Endothelial cell of umbilical vein (primary cell): ENCODE results near the gene RAB37. TPM values are rescaled to one million over a fixed set of nuclear protein-coding genes. Genes with fewer than 3 reads are reported as not detected.

Source experiments
- BruUV-seq: library from RNA; stranded (reverse); fragments of 400-500 nt; replicated peaks from 2 replicates; lab custom pipeline; 2021; lab: Mats Ljungman, UMichigan
- CTCF ChIA-PET: fragments of 300-600, 350-600 bp; sonication (Branson Sonifier 250); formaldehyde crosslinking; loops from one replicate; lab custom pipeline; 2021; ENCODE audit warnings: antibody characterized with exemption, inconsistent platforms; lab: Charles Lee
- POLR2A ChIA-PET: fragments of 300-600, 350-600 bp; sonication (Branson Sonifier 250); formaldehyde crosslinking; loops from one replicate; lab custom pipeline; 2021; ENCODE audit warnings: antibody characterized with exemption, inconsistent platforms; lab: Charles Lee
- DNase-seq: peaks from one replicate; pipeline ENCODE4 v3.0.0-alpha.2; 2011; ENCODE audit warnings: low read depth, low spot score
- FAIRE-seq: peaks from 2 replicates; lab custom pipeline; 2011; peaks lifted over from hg19 to GRCh38; lab: Jason Lieb, UNC
- H2AFZ ChIP-seq: 2 replicates; pipeline ENCODE4 v1.6.0; 2012; ENCODE audit warnings: low read depth, low read length, control low read depth, inconsistent platforms
- H3K27ac ChIP-seq: 2 replicates; pipeline ENCODE4 v1.5.1; 2011; ENCODE audit warnings: low read depth, mild to moderate bottlenecking, control low read depth, low read length, moderate library complexity; ENCODE audit not compliant: insufficient read depth
- H3K27me3 ChIP-seq, 2 experiments: 2 replicates each; pipeline versions ENCODE4 v1.6.0 to v1.6.1; 2011; ENCODE audit warnings: low read length in 2 of 2, mixed read lengths in 1 of 2; ENCODE audit not compliant: control insufficient read depth in 2 of 2, insufficient read depth in 2 of 2
- H3K36me3 ChIP-seq, 2 experiments: 2 replicates in 1 of 2; 3 replicates in 1 of 2; pipeline ENCODE4 v1.5.1; 2011; ENCODE audit warnings: low read length in 2 of 2, mild to moderate bottlenecking in 1 of 2, moderate library complexity in 1 of 2; ENCODE audit not compliant: control insufficient read depth in 2 of 2, insufficient read depth in 2 of 2; ENCODE audit errors: extremely low read depth in 1 of 2
- H3K4me1 ChIP-seq: 3 replicates; pipeline ENCODE4 v1.5.1; 2011; ENCODE audit warnings: mild to moderate bottlenecking, low read length; ENCODE audit not compliant: control insufficient read depth, insufficient read depth; ENCODE audit errors: extremely low read depth
- H3K4me2 ChIP-seq: 2 replicates; pipeline ENCODE4 v1.6.1; 2011; ENCODE audit warnings: low read length, control low read depth, mixed read lengths; ENCODE audit not compliant: insufficient read depth
- H3K4me3 ChIP-seq, 3 experiments: fragments of 200-600 bp in 1 of 3; sonication (generic), shearing (Covaris generic) in 1 of 3; replicated peaks in 1 of 3; 2 replicates each; pipeline ENCODE4 v1.5.1; 2011 to 2016; ENCODE audit warnings: control low read depth in 3 of 3, low read length in 3 of 3, mild to moderate bottlenecking in 2 of 3, inconsistent platforms in 1 of 3, low read depth in 1 of 3, moderate library complexity in 1 of 3; ENCODE audit not compliant: insufficient read depth in 1 of 3
- H3K79me2 ChIP-seq: 2 replicates; pipeline ENCODE4 v1.6.0; 2012; ENCODE audit warnings: low read length, inconsistent platforms; ENCODE audit not compliant: control insufficient read depth, insufficient read depth
- H3K9ac ChIP-seq: replicated peaks from 2 replicates; pipeline ENCODE3; 2011; ENCODE audit warnings: low read length, control low read depth; ENCODE audit not compliant: insufficient read depth; ENCODE audit errors: extremely low read depth
- H3K9me1 ChIP-seq: replicated peaks from 3 replicates; pipeline ENCODE4 v1.6.0; 2011; ENCODE audit warnings: mild to moderate bottlenecking, low read length; ENCODE audit not compliant: control insufficient read depth, insufficient read depth; ENCODE audit errors: extremely low read depth
- H3K9me3 ChIP-seq: replicated peaks from 2 replicates; pipeline ENCODE4 v1.5.1; 2012; ENCODE audit warnings: low read length, inconsistent platforms; ENCODE audit not compliant: control insufficient read depth, insufficient read depth
- H4K20me1 ChIP-seq: replicated peaks from 2 replicates; pipeline ENCODE3; 2011; ENCODE audit warnings: mild to moderate bottlenecking, low read length; ENCODE audit not compliant: control insufficient read depth, insufficient read depth; ENCODE audit errors: extremely low read depth
- CTCF ChIP-seq, 2 donors: IDR thresholded peaks; 1 replicate in 1 of 2; 2 replicates in 1 of 2; pipeline ENCODE4 v1.5.1; 2011; ENCODE audit warnings: low read length in 2 of 2, mild to moderate bottlenecking in 2 of 2, moderate library complexity in 2 of 2, control low read depth in 1 of 2, inconsistent platforms in 1 of 2, low read depth in 1 of 2; ENCODE audit not compliant: insufficient read depth in 1 of 2; ENCODE audit errors: extremely low read depth in 1 of 2
- EZH2 ChIP-seq: IDR thresholded peaks from 2 replicates; pipeline ENCODE4 v1.6.1; 2012; ENCODE audit warnings: borderline replicate concordance, low read depth, mild to moderate bottlenecking, moderate library complexity, low read length, inconsistent platforms; ENCODE audit not compliant: severe bottlenecking
- FOS ChIP-seq: IDR thresholded peaks from 2 replicates; pipeline ENCODE4 v1.6.1; 2011; ENCODE audit warnings: mild to moderate bottlenecking, low read length, moderate library complexity, borderline replicate concordance; ENCODE audit not compliant: insufficient read depth
- GATA2 ChIP-seq: IDR thresholded peaks from 2 replicates; pipeline ENCODE4 v1.7.0; 2011; ENCODE audit warnings: low read depth, mild to moderate bottlenecking, moderate library complexity, mixed read lengths, low read length; ENCODE audit not compliant: insufficient read length, insufficient read depth
- JUN ChIP-seq: IDR thresholded peaks from 2 replicates; pipeline ENCODE4 v1.6.1; 2011; ENCODE audit warnings: borderline replicate concordance, low read depth; ENCODE audit not compliant: insufficient read length, insufficient read depth
- MAX ChIP-seq: IDR thresholded peaks from 2 replicates; pipeline ENCODE4 v1.6.1; 2011; ENCODE audit not compliant: insufficient read depth, insufficient read length
- MYC ChIP-seq: IDR thresholded peaks from one replicate; pipeline ENCODE4 v1.6.1; 2011; ENCODE audit warnings: mild to moderate bottlenecking, low read depth, low read length
- POLR2A ChIP-seq: IDR thresholded peaks from 2 replicates; pipeline ENCODE4 v1.6.1; 2012; ENCODE audit warnings: low read depth, mild to moderate bottlenecking, control low read depth, low read length
- POLR2AphosphoS5 ChIP-seq: IDR thresholded peaks from 2 replicates; pipeline ENCODE4 v1.6.1; 2012; ENCODE audit warnings: low read depth, mild to moderate bottlenecking, control low read depth, low read length, moderate library complexity; ENCODE audit not compliant: insufficient read depth
- dilution Hi-C: fragments of 300-500 bp; cut with MboI; formaldehyde crosslinking; loops from one replicate; pipeline ENCODE4 v1.15.0; 2019; ENCODE audit warnings: low sequenced_read_pairs; ENCODE audit not compliant: extremely low pct_ligation_motif_present
- intact Hi-C: fragments of 100-400 bp; cut with micrococcal nuclease; formaldehyde crosslinking; loops from one replicate; pipeline ENCODE4 v1.10.0; 2022
- polyA plus RNA-seq, 4 experiments: library from polyadenylated mRNA; depleted of rRNA in 3 of 4; stranded (reverse) in 3 of 4; unstranded in 1 of 4; fragments of >200 nt; gene quantifications; 2 replicates each; pipeline versions ENCODE4 v1.2.1 to v1.2.3, GENCODE V29; 2011 to 2012; ENCODE audit warnings: missing spikeins in 1 of 4
- total RNA-seq: library from RNA; stranded (reverse); gene quantifications from 2 replicates; pipeline ENCODE4 v1.2.3, GENCODE V29; 2021

The RAB37 gene
- total and polyA plus RNA-seq, 2 donors (not counting 3 experiments of a cell fraction or from before 2014, with no cell fraction given): 0.11 TPM; not detected in 1

GRCh38 chr17:74748279-74748528, 11.1 kb downstream of the RAB37 start:
- intact Hi-C loops: loop anchor here (1.0 to 10.0 kb wide), 5 partner anchors 22 to 1433 kb away; partner anchors contain the start of genes CDC42EP4 and NAT9
- no peaks in the 10 kb centered on the region for H4K20me1 ChIP-seq
- no peak for FAIRE-seq
- H3K4me2 ChIP-seq: peak overlapping the region; percentile 34
- H3K36me3 ChIP-seq: no peaks in the 10 kb centered on the region
- ChIA-PET POLR2A (no interaction called here), CTCF (interaction anchor here (4.2 kb wide), 1 partner anchor 12 kb away, joined by 25 read pairs; no protein-coding TSS in a partner anchor)
- BruUV-seq: no TSS peak
- H3K9me1 ChIP-seq: no peaks in the 10 kb centered on the region
- peak overlapping the region; percentile 50 for H2AFZ ChIP-seq
- H3K27me3 ChIP-seq: no peaks in the 10 kb centered on the region
- H3K9ac ChIP-seq: peak overlapping the region; percentile 22
- no peaks in the 10 kb centered on the region for H3K9me3 ChIP-seq
- TF ChIP-seq EZH2: no peak
- TF ChIP-seq GATA2: no peak
- no peak for TF ChIP-seq CTCF (IDR thresholded peaks at IDR 0.05; ENCODE audit: extremely low read depth in 1 of 2, insufficient read depth in 1 of 2, low read depth in 1 of 2, low read length in 2 of 2)
- TF ChIP-seq POLR2AphosphoS5: no peak
- TF ChIP-seq MAX: no peak
- TF ChIP-seq FOS: no peak
- TF ChIP-seq JUN: no peak
- TF ChIP-seq POLR2A: no peak
- no peak for TF ChIP-seq MYC
- dilution Hi-C loops: no loop called here
- H3K4me1 ChIP-seq: peaks cover 4% of the 10 kb centered on the region
- no peaks in the 10 kb centered on the region for H3K79me2 ChIP-seq
- H3K4me3 ChIP-seq: peak overlapping the region in 2 of 3 experiments; percentile 31 to 71
- peak; percentile 95 for DNase-seq
- H3K27ac ChIP-seq: no peak overlapping the region
